ENCODE data around the gene WARS2.
"Not testable (repeated sequence)": the region's sequence is repeated elsewhere in the genome, so short reads cannot be mapped to it uniquely, and the experiment has no call there.

The WARS2 gene

GRCh38 chr1:119136401-119136800 is 4.1 kb downstream of the WARS2 start:
- DNase-seq, result no peak

GRCh38 chr1:119133987-119134386 is 6.5 kb downstream of the WARS2 start:
- DNase-seq, result no peak

GRCh38 chr1:119132179-119132578 is 8.3 kb downstream of the WARS2 start:
- no peak for DNase-seq

- no peak for DNase-seq
These were observed 14.6 kb downstream of the WARS2 start for GRCh38 chr1:119125874-119126273.

GRCh38 chr1:119124764-119125163 is 15.7 kb downstream of the WARS2 start:
- no peak for DNase-seq

GRCh38 chr1:119121872-119122271 is 18.6 kb downstream of the WARS2 start:
- DNase-seq, result not testable (repeated sequence)

GRCh38 chr1:119116725-119117124 is 23.7 kb downstream of the WARS2 start:
- DNase-seq, result no peak

GRCh38 chr1:119115736-119116135 is 24.7 kb downstream of the WARS2 start:
- DNase-seq, result no peak

GRCh38 chr1:119115311-119115710 is 25.1 kb downstream of the WARS2 start:
- peak; percentile 81 for DNase-seq

GRCh38 chr1:119114786-119115185 is 25.7 kb downstream of the WARS2 start:
- DNase-seq, result peak; percentile 57

GRCh38 chr1:119112791-119113190 is 27.7 kb downstream of the WARS2 start:
- DNase-seq, result no peak

GRCh38 chr1:119112244-119112643 is 28.2 kb downstream of the WARS2 start:
- no peak for DNase-seq

GRCh38 chr1:119108988-119109387 is 31.5 kb downstream of the WARS2 start:
- DNase-seq, result no peak

- DNase-seq, result no peak
These were observed 36.7 kb downstream of the WARS2 start for GRCh38 chr1:119103764-119104163.

GRCh38 chr1:119102051-119102450 is 38.4 kb downstream of the WARS2 start:
- no peak for DNase-seq

GRCh38 chr1:119101563-119101962 is 38.9 kb downstream of the WARS2 start:
- no peak for DNase-seq

GRCh38 chr1:119099775-119100174 is 40.7 kb downstream of the WARS2 start:
- DNase-seq, result no peak

- no peak for DNase-seq
These were observed 43.1 kb downstream of the WARS2 start for GRCh38 chr1:119097380-119097779.

GRCh38 chr1:119093721-119094120 is 46.7 kb downstream of the WARS2 start:
- no peak for DNase-seq

- no peak for DNase-seq
These were observed 48.8 kb downstream of the WARS2 start for GRCh38 chr1:119091618-119092017.

- no peak for DNase-seq
These were observed 50.2 kb downstream of the WARS2 start for GRCh38 chr1:119090250-119090649.

GRCh38 chr1:119086830-119087229 is 53.6 kb downstream of the WARS2 start:
- no peak for DNase-seq

GRCh38 chr1:119084798-119085197 is 55.7 kb downstream of the WARS2 start:
- DNase-seq, result no peak

- DNase-seq, result no peak
These were observed 56.5 kb downstream of the WARS2 start for GRCh38 chr1:119083980-119084379.

- DNase-seq, result no peak
These were observed 57.0 kb downstream of the WARS2 start for GRCh38 chr1:119083479-119083878.

- no peak for DNase-seq
These were observed 58.8 kb downstream of the WARS2 start for GRCh38 chr1:119081700-119082099.

Data from NCI-H1092 treated with DMSO at 0.1 percent for 48 hours (cell line).